ENCODE measurements around the gene TEX14. TPM values are rescaled to one million over a fixed set of nuclear protein-coding genes. Genes with fewer than 3 reads are reported as not detected.

Gene TEX14
- total RNA-seq, 1 experiment from 2014 or later, result 0.89 TPM

DNA sequence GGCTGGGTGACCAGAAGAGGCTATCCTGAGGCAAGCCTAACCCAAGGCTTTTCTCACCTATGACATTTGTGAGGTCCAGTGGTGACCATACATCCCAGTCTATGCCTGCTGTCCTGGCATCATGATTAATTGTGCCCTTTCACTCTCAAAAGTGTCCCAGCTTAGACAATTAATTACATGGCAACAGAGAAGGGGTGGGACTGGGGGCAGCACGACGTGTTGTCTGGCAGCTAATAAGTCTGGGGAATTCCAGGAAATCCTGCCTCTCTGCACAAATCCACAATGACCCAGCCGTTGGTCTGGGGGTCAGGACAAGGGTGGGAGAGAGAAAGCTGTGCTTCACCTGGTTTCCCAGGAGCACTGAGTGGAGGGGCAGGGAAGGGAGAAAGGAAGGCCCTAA, 163.4 kb downstream of the TEX14 start:
- ChIA-PET RAD21 (ENCODE audit: low non-redundant PET in 1 of 2, low total read pairs in 2 of 2, uncharacterized antibody in 2 of 2, unreplicated experiment in 2 of 2) (interaction anchor here in 1 of 2 experiments (1.4 kb wide), 1 partner anchor 9 kb away, joined by 3 read pairs; no protein-coding TSS in a partner anchor), CTCF (interaction anchor here (4.3 kb wide), 1 partner anchor 10 kb away, joined by 15 read pairs; no protein-coding TSS in a partner anchor), POLR2A (interaction anchor here (4.6 kb wide), 1 partner anchor 103 kb away, joined by 29 read pairs; no protein-coding TSS in a partner anchor)
- Histone ChIP-seq H3K36me3 (ENCODE audit: control insufficient read depth in 1 of 2, insufficient read depth in 2 of 2, low read length in 2 of 2) (no peaks in the 10 kb centered on the region), H3K4me1 (ENCODE audit: control insufficient read depth in 1 of 2, insufficient read depth in 2 of 2, low read length in 2 of 2) (peaks cover 8 to 15% of the 10 kb centered on the region in 2 experiments; a peak in 3 of 4 replicates), H4K20me1 (ENCODE audit: insufficient read depth) (no peaks in the 10 kb centered on the region), H3K9ac (ENCODE audit: low read length) (no peak overlapping the region), H3K9me3 (ENCODE audit: control insufficient read depth in 1 of 2, insufficient read depth in 1 of 2, low read depth in 1 of 2, low read length in 2 of 2) (no peaks in the 10 kb centered on the region), H3K9me2 (ENCODE audit: insufficient read depth) (no peaks in the 10 kb centered on the region), H3K27ac (ENCODE audit: low read depth, low read length) (no peak overlapping the region), H2AFZ (ENCODE audit: low read depth, low read length, poor library complexity, severe bottlenecking) (no peak overlapping the region), H3K4me3 (replicated peaks in 1 of 2; ENCODE audit: low read depth in 1 of 2, low read length in 2 of 2) (no peak overlapping the region), H3K27me3 (ENCODE audit: insufficient read depth, low read length) (no peaks in the 10 kb centered on the region; the same call in 1 of the 2 replicates), H3K79me2 (ENCODE audit: insufficient read depth, low read length) (no peaks in the 10 kb centered on the region), H3K4me2 (ENCODE audit: low read length) (no peak overlapping the region)
- ATAC-seq, result no peak
- TF ChIP-seq POLR2A (IDR thresholded peaks at IDR 0.05; ENCODE audit: borderline replicate concordance, extremely low read depth, insufficient read depth, insufficient read length), result no peak
- no peak for TF ChIP-seq POLR2AphosphoS5 (IDR thresholded peaks at IDR 0.05; ENCODE audit: low read depth, low read length)
- no peak for TF ChIP-seq ZNF274 (IDR thresholded peaks at IDR 0.05; ENCODE audit: low read depth, low read length)
- TF ChIP-seq SIN3A (IDR thresholded peaks at IDR 0.05; ENCODE audit: low read depth), result no peak
- no peak for TF ChIP-seq FOSL1 (IDR thresholded peaks at IDR 0.05; ENCODE audit: low read depth)
- TF ChIP-seq, protein P1, sequence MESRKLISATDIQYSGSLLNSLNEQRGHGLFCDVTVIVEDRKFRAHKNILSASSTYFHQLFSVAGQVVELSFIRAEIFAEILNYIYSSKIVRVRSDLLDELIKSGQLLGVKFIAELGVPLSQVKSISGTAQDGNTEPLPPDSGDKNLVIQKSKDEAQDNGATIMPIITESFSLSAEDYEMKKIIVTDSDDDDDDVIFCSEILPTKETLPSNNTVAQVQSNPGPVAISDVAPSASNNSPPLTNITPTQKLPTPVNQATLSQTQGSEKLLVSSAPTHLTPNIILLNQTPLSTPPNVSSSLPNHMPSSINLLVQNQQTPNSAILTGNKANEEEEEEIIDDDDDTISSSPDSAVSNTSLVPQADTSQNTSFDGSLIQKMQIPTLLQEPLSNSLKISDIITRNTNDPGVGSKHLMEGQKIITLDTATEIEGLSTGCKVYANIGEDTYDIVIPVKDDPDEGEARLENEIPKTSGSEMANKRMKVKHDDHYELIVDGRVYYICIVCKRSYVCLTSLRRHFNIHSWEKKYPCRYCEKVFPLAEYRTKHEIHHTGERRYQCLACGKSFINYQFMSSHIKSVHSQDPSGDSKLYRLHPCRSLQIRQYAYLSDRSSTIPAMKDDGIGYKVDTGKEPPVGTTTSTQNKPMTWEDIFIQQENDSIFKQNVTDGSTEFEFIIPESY (IDR thresholded peaks at IDR 0.05; ENCODE audit: extremely low read depth, insufficient replicate concordance, low read length), result no peak
- no peak for TF ChIP-seq EZH2 (IDR thresholded peaks at IDR 0.05)
- no peak for TF ChIP-seq ZFX (IDR thresholded peaks at IDR 0.05)
- TF ChIP-seq, protein P2, sequence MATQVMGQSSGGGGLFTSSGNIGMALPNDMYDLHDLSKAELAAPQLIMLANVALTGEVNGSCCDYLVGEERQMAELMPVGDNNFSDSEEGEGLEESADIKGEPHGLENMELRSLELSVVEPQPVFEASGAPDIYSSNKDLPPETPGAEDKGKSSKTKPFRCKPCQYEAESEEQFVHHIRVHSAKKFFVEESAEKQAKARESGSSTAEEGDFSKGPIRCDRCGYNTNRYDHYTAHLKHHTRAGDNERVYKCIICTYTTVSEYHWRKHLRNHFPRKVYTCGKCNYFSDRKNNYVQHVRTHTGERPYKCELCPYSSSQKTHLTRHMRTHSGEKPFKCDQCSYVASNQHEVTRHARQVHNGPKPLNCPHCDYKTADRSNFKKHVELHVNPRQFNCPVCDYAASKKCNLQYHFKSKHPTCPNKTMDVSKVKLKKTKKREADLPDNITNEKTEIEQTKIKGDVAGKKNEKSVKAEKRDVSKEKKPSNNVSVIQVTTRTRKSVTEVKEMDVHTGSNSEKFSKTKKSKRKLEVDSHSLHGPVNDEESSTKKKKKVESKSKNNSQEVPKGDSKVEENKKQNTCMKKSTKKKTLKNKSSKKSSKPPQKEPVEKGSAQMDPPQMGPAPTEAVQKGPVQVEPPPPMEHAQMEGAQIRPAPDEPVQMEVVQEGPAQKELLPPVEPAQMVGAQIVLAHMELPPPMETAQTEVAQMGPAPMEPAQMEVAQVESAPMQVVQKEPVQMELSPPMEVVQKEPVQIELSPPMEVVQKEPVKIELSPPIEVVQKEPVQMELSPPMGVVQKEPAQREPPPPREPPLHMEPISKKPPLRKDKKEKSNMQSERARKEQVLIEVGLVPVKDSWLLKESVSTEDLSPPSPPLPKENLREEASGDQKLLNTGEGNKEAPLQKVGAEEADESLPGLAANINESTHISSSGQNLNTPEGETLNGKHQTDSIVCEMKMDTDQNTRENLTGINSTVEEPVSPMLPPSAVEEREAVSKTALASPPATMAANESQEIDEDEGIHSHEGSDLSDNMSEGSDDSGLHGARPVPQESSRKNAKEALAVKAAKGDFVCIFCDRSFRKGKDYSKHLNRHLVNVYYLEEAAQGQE (IDR thresholded peaks at IDR 0.05; ENCODE audit: low read depth), result no peak
- TF ChIP-seq, protein P3, sequence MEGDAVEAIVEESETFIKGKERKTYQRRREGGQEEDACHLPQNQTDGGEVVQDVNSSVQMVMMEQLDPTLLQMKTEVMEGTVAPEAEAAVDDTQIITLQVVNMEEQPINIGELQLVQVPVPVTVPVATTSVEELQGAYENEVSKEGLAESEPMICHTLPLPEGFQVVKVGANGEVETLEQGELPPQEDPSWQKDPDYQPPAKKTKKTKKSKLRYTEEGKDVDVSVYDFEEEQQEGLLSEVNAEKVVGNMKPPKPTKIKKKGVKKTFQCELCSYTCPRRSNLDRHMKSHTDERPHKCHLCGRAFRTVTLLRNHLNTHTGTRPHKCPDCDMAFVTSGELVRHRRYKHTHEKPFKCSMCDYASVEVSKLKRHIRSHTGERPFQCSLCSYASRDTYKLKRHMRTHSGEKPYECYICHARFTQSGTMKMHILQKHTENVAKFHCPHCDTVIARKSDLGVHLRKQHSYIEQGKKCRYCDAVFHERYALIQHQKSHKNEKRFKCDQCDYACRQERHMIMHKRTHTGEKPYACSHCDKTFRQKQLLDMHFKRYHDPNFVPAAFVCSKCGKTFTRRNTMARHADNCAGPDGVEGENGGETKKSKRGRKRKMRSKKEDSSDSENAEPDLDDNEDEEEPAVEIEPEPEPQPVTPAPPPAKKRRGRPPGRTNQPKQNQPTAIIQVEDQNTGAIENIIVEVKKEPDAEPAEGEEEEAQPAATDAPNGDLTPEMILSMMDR (IDR thresholded peaks at IDR 0.05 in 2 of 3, conservative IDR thresholded peaks at IDR 0.05 in 1 of 3; ENCODE audit: borderline replicate concordance in 1 of 3, insufficient read depth in 1 of 3, low read depth in 2 of 3, low read length in 2 of 3), result no peak
- no peak for TF ChIP-seq ELF1 (IDR thresholded peaks at IDR 0.05; ENCODE audit: borderline replicate concordance, low read depth)
- TF ChIP-seq CEBPB (IDR thresholded peaks at IDR 0.05; ENCODE audit: low read depth), result no peak
- no peak for TF ChIP-seq JUND (IDR thresholded peaks at IDR 0.05)
- TF ChIP-seq, protein P4, sequence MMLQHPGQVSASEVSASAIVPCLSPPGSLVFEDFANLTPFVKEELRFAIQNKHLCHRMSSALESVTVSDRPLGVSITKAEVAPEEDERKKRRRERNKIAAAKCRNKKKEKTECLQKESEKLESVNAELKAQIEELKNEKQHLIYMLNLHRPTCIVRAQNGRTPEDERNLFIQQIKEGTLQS (IDR thresholded peaks at IDR 0.05), result no peak
- no peak for TF ChIP-seq EGR1 (IDR thresholded peaks at IDR 0.05; ENCODE audit: low read depth)
- intact Hi-C loops (cut with micrococcal nuclease), result no loop called here
- BruUV-seq (replicated peaks), result no TSS peak
- no peak for DNase-seq (ENCODE audit: low read depth, low spot score)
